ENCODE measurements around the gene NELL1. TPM values are rescaled to one million over a fixed set of nuclear protein-coding genes. Genes with fewer than 3 reads are reported as not detected.

NELL1 gene
- total RNA-seq, 1 donor from 2014 or later = not detected

DNA sequence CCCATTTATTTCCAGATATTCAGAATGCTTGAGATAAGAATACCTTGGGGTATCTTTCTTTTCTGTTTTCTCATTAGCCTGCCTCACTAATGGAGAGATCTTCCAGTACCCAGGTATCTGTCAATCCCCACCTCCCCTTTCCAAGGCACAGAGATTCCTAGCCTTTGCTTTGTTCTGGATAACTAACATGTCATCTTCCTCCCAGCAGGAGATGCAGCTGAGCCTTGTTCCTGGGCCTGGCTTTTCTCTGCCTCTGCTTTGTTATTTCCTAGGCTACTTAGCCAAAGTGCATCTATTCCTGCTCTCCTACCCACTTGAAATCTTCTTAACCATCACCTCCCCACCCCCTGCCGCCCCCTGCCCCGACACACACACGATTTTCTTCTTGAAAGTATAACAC lies 297.1 kb downstream of the NELL1 start:
- Mint-ChIP-seq H3K27ac (no peak overlapping the region), H3K4me3 (no peak overlapping the region), H3K36me3 (ENCODE audit: low read depth) (no peaks in the 10 kb centered on the region), H3K9me3 (no peaks in the 10 kb centered on the region), H3K4me1 (no peaks in the 10 kb centered on the region), H3K27me3 (no peaks in the 10 kb centered on the region)
- TF ChIP-seq, protein P1, sequence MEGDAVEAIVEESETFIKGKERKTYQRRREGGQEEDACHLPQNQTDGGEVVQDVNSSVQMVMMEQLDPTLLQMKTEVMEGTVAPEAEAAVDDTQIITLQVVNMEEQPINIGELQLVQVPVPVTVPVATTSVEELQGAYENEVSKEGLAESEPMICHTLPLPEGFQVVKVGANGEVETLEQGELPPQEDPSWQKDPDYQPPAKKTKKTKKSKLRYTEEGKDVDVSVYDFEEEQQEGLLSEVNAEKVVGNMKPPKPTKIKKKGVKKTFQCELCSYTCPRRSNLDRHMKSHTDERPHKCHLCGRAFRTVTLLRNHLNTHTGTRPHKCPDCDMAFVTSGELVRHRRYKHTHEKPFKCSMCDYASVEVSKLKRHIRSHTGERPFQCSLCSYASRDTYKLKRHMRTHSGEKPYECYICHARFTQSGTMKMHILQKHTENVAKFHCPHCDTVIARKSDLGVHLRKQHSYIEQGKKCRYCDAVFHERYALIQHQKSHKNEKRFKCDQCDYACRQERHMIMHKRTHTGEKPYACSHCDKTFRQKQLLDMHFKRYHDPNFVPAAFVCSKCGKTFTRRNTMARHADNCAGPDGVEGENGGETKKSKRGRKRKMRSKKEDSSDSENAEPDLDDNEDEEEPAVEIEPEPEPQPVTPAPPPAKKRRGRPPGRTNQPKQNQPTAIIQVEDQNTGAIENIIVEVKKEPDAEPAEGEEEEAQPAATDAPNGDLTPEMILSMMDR (IDR thresholded peaks at IDR 0.05) = no peak
- intact Hi-C loops (cut with micrococcal nuclease) = no loop called here
- no peak for ATAC-seq (ENCODE audit: low read depth)
- POLR2A ChIA-PET = no interaction called here
- CTCF ChIA-PET = no interaction called here
- no peak for DNase-seq

GRCh38 chr11:20973940-20974559 lies 304.7 kb downstream of the NELL1 start:
- TF ChIP-seq, protein P1 (IDR thresholded peaks at IDR 0.05) = no peak
- POLR2A ChIA-PET = no interaction called here
- intact Hi-C loops (cut with micrococcal nuclease) = no loop called here
- H3K36me3 Mint-ChIP-seq (ENCODE audit: low read depth) = no peaks in the 10 kb centered on the region
- CTCF ChIA-PET = no interaction called here
- no peak overlapping the region for H3K4me3 Mint-ChIP-seq
- H3K9me3 Mint-ChIP-seq = no peaks in the 10 kb centered on the region
- H3K27ac Mint-ChIP-seq = no peak overlapping the region
- ATAC-seq (ENCODE audit: low read depth) (no peak), DNase-seq (no peak)
- no peaks in the 10 kb centered on the region for H3K27me3 Mint-ChIP-seq
- H3K4me1 Mint-ChIP-seq = no peaks in the 10 kb centered on the region

DNA sequence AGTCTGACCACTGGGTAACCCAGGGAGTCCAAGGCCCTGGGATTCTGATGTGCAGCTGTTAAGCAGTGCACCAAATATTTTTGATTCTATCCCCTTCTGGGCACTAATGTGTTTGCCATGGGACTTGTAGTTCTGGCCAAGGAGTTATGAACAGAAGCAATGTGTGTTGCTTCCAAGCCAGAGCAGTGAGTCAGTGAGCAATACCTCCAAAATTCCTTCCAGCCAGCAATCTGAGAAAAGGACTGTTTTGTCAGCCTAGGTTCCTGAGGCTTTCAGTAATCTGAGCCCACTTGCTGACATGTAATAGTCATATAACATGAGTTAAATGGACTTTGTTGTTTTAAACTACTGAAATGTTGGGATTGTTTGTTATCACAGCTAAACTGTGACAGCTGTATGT lies 311.4 kb downstream of the NELL1 start:
- Mint-ChIP-seq H3K27me3 (no peaks in the 10 kb centered on the region), H3K9me3 (peaks cover 2% of the 10 kb centered on the region), H3K4me3 (no peak overlapping the region), H3K27ac (no peak overlapping the region), H3K4me1 (no peaks in the 10 kb centered on the region), H3K36me3 (ENCODE audit: low read depth) (no peaks in the 10 kb centered on the region)
- CTCF ChIA-PET = no interaction called here
- DNase-seq (no peak), ATAC-seq (ENCODE audit: low read depth) (no peak)
- POLR2A ChIA-PET = no interaction called here
- intact Hi-C loops (cut with micrococcal nuclease) = no loop called here
- TF ChIP-seq, protein P1 (IDR thresholded peaks at IDR 0.05) = no peak

GRCh38 chr11:20990447-20990846 lies 321.1 kb downstream of the NELL1 start:
- ATAC-seq (ENCODE audit: low read depth) (no peak), DNase-seq (no peak)
- H3K9me3 Mint-ChIP-seq = peaks cover 6% of the 10 kb centered on the region
- H3K4me3 Mint-ChIP-seq = no peak overlapping the region
- ChIA-PET POLR2A (no interaction called here), CTCF (no interaction called here)
- no peak overlapping the region for H3K27ac Mint-ChIP-seq
- H3K4me1 Mint-ChIP-seq = no peaks in the 10 kb centered on the region
- H3K27me3 Mint-ChIP-seq = no peaks in the 10 kb centered on the region
- TF ChIP-seq, protein P1 (IDR thresholded peaks at IDR 0.05) = no peak
- H3K36me3 Mint-ChIP-seq (ENCODE audit: low read depth) = no peaks in the 10 kb centered on the region
- intact Hi-C loops (cut with micrococcal nuclease) = no loop called here

- Mint-ChIP-seq H3K4me1 (no peaks in the 10 kb centered on the region), H3K27ac (no peak overlapping the region), H3K36me3 (ENCODE audit: low read depth) (no peaks in the 10 kb centered on the region), H3K4me3 (no peak overlapping the region), H3K9me3 (peaks cover 3% of the 10 kb centered on the region), H3K27me3 (no peaks in the 10 kb centered on the region)
- ATAC-seq (ENCODE audit: low read depth) (no peak), DNase-seq (no peak)
- ChIA-PET POLR2A (no interaction called here), CTCF (no interaction called here)
- intact Hi-C loops (cut with micrococcal nuclease) = no loop called here
- TF ChIP-seq, protein P1 (IDR thresholded peaks at IDR 0.05) = no peak
Observed at GRCh38 chr11:20991471-20991870, 322.1 kb downstream of the NELL1 start.
